Hepatocyte (in vitro differentiated cells): ENCODE measurements around the gene GNG10. TPM values are rescaled to one million over a fixed set of nuclear protein-coding genes. Genes with fewer than 3 reads are reported as not detected.

Source experiments
- DNase-seq: peaks from one replicate; pipeline ENCODE4 v3.0.0-alpha.2; 2016; ENCODE audit warnings: low spot score
- H2AFZ ChIP-seq: fragments of 200-600 bp; sonication (generic); 2 replicates; pipeline ENCODE4 v1.6.0; 2016; ENCODE audit warnings: antibody characterized with exemption, mild to moderate bottlenecking
- H3K27ac ChIP-seq: fragments of 200-600 bp; sonication (generic); 2 replicates; pipeline ENCODE4 v1.5.1; 2016; ENCODE audit warnings: mild to moderate bottlenecking
- H3K27me3 ChIP-seq: fragments of 200-600 bp; sonication (generic); 2 replicates; pipeline ENCODE4 v1.6.1; 2016
- H3K36me3 ChIP-seq: fragments of 200-600 bp; sonication (generic); replicated peaks from 2 replicates; pipeline ENCODE4 v1.5.1; 2016; ENCODE audit warnings: low read depth; ENCODE audit not compliant: insufficient read depth
- H3K4me1 ChIP-seq: fragments of 200-600 bp; sonication (generic); 2 replicates; pipeline ENCODE4 v1.5.1; 2016; ENCODE audit warnings: mild to moderate bottlenecking, moderate library complexity; ENCODE audit not compliant: insufficient read depth
- H3K4me2 ChIP-seq: fragments of 200-600 bp; sonication (generic); 2 replicates; pipeline ENCODE4 v1.6.0; 2016
- H3K4me3 ChIP-seq: fragments of 200-600 bp; sonication (generic); 2 replicates; pipeline ENCODE4 v1.5.1; 2016; ENCODE audit warnings: mild to moderate bottlenecking
- H3K79me2 ChIP-seq: fragments of 200-600 bp; sonication (generic); 2 replicates; pipeline ENCODE4 v1.6.0; 2017; ENCODE audit warnings: mild to moderate bottlenecking
- H3K9me2 ChIP-seq: fragments of 200-600 bp; sonication (generic); replicated peaks from 2 replicates; pipeline ENCODE4 v1.6.0; 2017; ENCODE audit warnings: mild to moderate bottlenecking; ENCODE audit not compliant: insufficient read depth
- H3K9me3 ChIP-seq: fragments of 200-600 bp; sonication (generic); 2 replicates; pipeline ENCODE4 v1.5.1; 2016; ENCODE audit warnings: low read depth, mild to moderate bottlenecking
- H4K20me1 ChIP-seq: fragments of 200-600 bp; sonication (generic); 2 replicates; pipeline ENCODE4 v1.6.0; 2016; ENCODE audit warnings: mild to moderate bottlenecking; ENCODE audit not compliant: insufficient read depth, poor library complexity, severe bottlenecking
- EZH2 ChIP-seq: fragments of 200-600 bp; sonication (generic); IDR thresholded peaks from 2 replicates; pipeline ENCODE4 v1.6.1; 2016; ENCODE audit warnings: antibody characterized with exemption, mild to moderate bottlenecking, borderline replicate concordance
- EZH2phosphoT487 ChIP-seq: fragments of 200-600 bp; sonication (generic); IDR thresholded peaks from one replicate; pipeline ENCODE4 v1.6.1; 2018; ENCODE audit warnings: antibody characterized with exemption, mild to moderate bottlenecking, low read depth, moderate library complexity; ENCODE audit not compliant: unreplicated experiment, severe bottlenecking
- WGBS: methylation state at CpG from one replicate; pipeline ENCODE4 v1.1.6; 2016; ENCODE audit warnings: low lambda C conversion rate; ENCODE audit errors: missing lambda C conversion rate; 5-methylcytosine and 5-hydroxymethylcytosine counted together
- polyA plus RNA-seq: library from polyadenylated mRNA; unstranded; fragments of >200 nt; fragmentation: Nextera tagmentation; extraction: Ambion mirVana; gene quantifications from 2 replicates; pipeline ENCODE4 v1.2.1, GENCODE V29; 2016
- total RNA-seq: library from RNA; depleted of rRNA; stranded (reverse); fragments of >200 nt; gene quantifications from 2 replicates; pipeline ENCODE4 v1.2.3, GENCODE V29; 2014
- TF ChIP-seq, protein P1 (sequence below): fragments of 200-600 bp; sonication (generic); IDR thresholded peaks from 2 replicates; pipeline ENCODE4 v1.5.1; 2016; ENCODE audit warnings: antibody characterized with exemption, mild to moderate bottlenecking; ENCODE audit not compliant: poor library complexity

Gene GNG10
- total and polyA plus RNA-seq, 2 experiments from 2014 or later, result 51.6 to 101 TPM

DNA sequence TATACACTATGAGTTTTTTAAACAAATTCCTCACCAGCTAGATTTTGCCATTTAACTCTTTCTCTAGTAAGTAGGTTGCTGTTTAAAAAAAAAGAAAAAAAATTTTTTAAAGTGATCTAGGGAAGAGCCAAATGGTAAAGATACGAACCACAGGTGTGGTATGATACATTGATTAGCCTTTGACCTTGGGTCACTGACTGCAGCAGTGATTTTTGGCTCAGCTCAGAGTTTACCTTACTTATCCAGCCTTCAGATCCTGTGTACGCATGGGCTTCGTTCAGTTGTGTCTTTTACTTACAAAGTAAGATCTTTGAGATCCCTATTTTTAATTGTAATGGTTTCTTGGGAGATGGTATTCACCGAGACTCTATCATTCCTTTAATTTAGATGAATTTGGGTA is 12.4 kb upstream of the GNG10 start:
- no peaks in the 10 kb centered on the region for H4K20me1 ChIP-seq
- H3K4me3 ChIP-seq, result no peak overlapping the region
- TF ChIP-seq, protein P1, sequence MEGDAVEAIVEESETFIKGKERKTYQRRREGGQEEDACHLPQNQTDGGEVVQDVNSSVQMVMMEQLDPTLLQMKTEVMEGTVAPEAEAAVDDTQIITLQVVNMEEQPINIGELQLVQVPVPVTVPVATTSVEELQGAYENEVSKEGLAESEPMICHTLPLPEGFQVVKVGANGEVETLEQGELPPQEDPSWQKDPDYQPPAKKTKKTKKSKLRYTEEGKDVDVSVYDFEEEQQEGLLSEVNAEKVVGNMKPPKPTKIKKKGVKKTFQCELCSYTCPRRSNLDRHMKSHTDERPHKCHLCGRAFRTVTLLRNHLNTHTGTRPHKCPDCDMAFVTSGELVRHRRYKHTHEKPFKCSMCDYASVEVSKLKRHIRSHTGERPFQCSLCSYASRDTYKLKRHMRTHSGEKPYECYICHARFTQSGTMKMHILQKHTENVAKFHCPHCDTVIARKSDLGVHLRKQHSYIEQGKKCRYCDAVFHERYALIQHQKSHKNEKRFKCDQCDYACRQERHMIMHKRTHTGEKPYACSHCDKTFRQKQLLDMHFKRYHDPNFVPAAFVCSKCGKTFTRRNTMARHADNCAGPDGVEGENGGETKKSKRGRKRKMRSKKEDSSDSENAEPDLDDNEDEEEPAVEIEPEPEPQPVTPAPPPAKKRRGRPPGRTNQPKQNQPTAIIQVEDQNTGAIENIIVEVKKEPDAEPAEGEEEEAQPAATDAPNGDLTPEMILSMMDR, result no peak
- TF ChIP-seq EZH2phosphoT487 (no peak), EZH2 (no peak)
- no peak overlapping the region for H2AFZ ChIP-seq
- peaks cover 4% of the 10 kb centered on the region for H3K36me3 ChIP-seq
- H3K9me3 ChIP-seq, result no peaks in the 10 kb centered on the region
- no peaks in the 10 kb centered on the region for H3K9me2 ChIP-seq
- H3K27ac ChIP-seq, result no peak overlapping the region
- no peaks in the 10 kb centered on the region for H3K27me3 ChIP-seq
- no peak overlapping the region for H3K4me2 ChIP-seq
- H3K79me2 ChIP-seq, result peaks cover 26% of the 10 kb centered on the region
- no peak for DNase-seq
- H3K4me1 ChIP-seq, result no peaks in the 10 kb centered on the region
- 78% methylated on average over 4 of the region's 4 CpGs for WGBS

GRCh38 chr9:111657051-111657450 is 4.4 kb upstream of the GNG10 start:
- TF ChIP-seq, protein P1, result no peak
- no peak for TF ChIP-seq EZH2
- TF ChIP-seq EZH2phosphoT487, result no peak
- peak; percentile 9 for DNase-seq
- Histone ChIP-seq H3K9me2 (no peaks in the 10 kb centered on the region), H3K27ac (no peak overlapping the region), H3K36me3 (peaks cover 5% of the 10 kb centered on the region), H4K20me1 (no peaks in the 10 kb centered on the region), H3K4me1 (no peaks in the 10 kb centered on the region), H3K4me3 (no peak overlapping the region), H3K9me3 (no peaks in the 10 kb centered on the region), H3K79me2 (no peaks in the 10 kb centered on the region), H3K27me3 (no peaks in the 10 kb centered on the region), H3K4me2 (no peak overlapping the region), H2AFZ (no peak overlapping the region)
- WGBS, result 74% methylated on average over 6 of the region's 6 CpGs

DNA sequence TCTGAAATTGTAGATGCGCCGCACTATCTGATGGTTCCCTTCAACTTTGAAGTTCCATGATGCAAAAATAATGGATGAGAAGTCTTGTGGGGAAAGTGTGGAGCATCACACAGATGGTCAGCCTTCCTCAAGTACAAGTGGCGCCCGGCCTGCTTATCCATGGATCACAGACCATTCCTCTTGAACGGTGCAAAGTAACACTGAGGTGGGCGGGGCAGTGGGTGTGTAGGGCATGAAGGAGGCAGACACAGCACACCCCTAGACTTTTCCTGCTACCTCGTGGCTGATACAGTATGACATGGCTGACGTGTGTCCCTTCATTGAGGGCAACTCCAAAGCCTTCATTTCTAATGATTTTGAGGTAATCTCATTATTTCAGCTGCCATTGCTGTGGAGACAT is 2.5 kb upstream of the GNG10 start:
- H3K79me2 ChIP-seq, result peaks cover 14% of the 10 kb centered on the region
- no peaks in the 10 kb centered on the region for H3K27me3 ChIP-seq
- peaks cover 13% of the 10 kb centered on the region for H3K4me1 ChIP-seq
- H4K20me1 ChIP-seq, result peaks cover 6% of the 10 kb centered on the region
- no peak overlapping the region for H3K4me3 ChIP-seq
- DNase-seq, result peak; percentile 10
- 95% methylated on average over 8 of the region's 8 CpGs for WGBS
- no peaks in the 10 kb centered on the region for H3K9me2 ChIP-seq
- H3K9me3 ChIP-seq, result no peaks in the 10 kb centered on the region
- no peak overlapping the region for H2AFZ ChIP-seq
- TF ChIP-seq EZH2 (no peak), EZH2phosphoT487 (no peak)
- TF ChIP-seq, protein P1, result no peak
- H3K36me3 ChIP-seq, result peaks cover 2% of the 10 kb centered on the region
- no peak overlapping the region for H3K4me2 ChIP-seq
- no peak overlapping the region for H3K27ac ChIP-seq

GRCh38 chr9:111659691-111660090 is 1.7 kb upstream of the GNG10 start:
- Histone ChIP-seq H3K4me3 (no peak overlapping the region), H3K27me3 (no peaks in the 10 kb centered on the region), H4K20me1 (peaks cover 10% of the 10 kb centered on the region), H3K27ac (no peak overlapping the region), H3K9me2 (no peaks in the 10 kb centered on the region), H3K4me1 (peaks cover 16% of the 10 kb centered on the region), H3K79me2 (peaks cover 21% of the 10 kb centered on the region), H3K4me2 (no peak overlapping the region), H3K36me3 (no peaks in the 10 kb centered on the region), H3K9me3 (no peaks in the 10 kb centered on the region), H2AFZ (no peak overlapping the region)
- DNase-seq, result no peak
- TF ChIP-seq, protein P1, result no peak
- no peak for TF ChIP-seq EZH2
- TF ChIP-seq EZH2phosphoT487, result no peak
- 98% methylated on average over 3 of the region's 3 CpGs for WGBS
